BE2C (cell line): Measurements from ENCODE around the gene TRMT2A.
"Not testable (repeated sequence)": the region's sequence is repeated elsewhere in the genome, so short reads cannot be mapped to it uniquely, and the experiment has no call there.

ENCODE experiments used
- DNase-seq: peaks from one replicate; pipeline ENCODE4 v3.0.0-alpha.2; 2020
- H3K27me3 ChIP-seq: fragments of 250-450 bp; sonication (Bioruptor Pico); 2 replicates; pipeline ENCODE4 v1.5.1; 2020; ENCODE audit warnings: mild to moderate bottlenecking
- H3K36me3 ChIP-seq: fragments of 250-450 bp; sonication (Bioruptor Pico); 2 replicates; pipeline ENCODE4 v1.5.1; 2020; ENCODE audit warnings: mild to moderate bottlenecking
- H3K4me1 ChIP-seq: fragments of 250-450 bp; sonication (Bioruptor Pico); 2 replicates; pipeline ENCODE4 v1.5.1; 2020
- H3K4me3 ChIP-seq: 2 replicates; pipeline ENCODE4 v1.5.1; 2011; ENCODE audit warnings: low read depth, low read length
- H3K9me3 ChIP-seq: fragments of 250-450 bp; sonication (Bioruptor Pico); 2 replicates; pipeline ENCODE4 v1.5.1; 2020
- CTCF ChIP-seq: IDR thresholded peaks from 2 replicates; pipeline ENCODE4 v1.5.1; 2012; ENCODE audit warnings: mild to moderate bottlenecking, low read depth, low read length

Gene TRMT2A

DNA sequence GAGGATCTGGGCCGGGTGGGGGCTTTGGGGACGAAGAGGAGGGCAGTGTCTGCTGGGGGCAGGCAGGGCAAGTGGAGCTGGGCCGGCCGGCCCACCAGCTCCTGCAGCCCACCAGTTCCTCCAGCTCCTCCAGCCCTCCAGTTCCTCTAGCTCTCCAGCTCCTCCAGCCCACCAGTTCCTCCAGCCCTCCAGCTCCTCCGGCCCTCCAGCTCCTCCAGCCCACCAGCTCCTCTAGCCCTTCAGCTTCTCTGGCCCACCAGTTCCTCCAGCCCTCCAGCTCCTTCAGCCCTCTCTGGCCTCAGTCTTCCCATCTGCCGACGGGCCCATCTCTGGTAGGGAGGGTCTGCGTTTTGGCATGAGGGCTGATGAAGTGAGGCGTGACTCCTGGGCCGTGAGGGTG lies 43.0 kb upstream of the TRMT2A start:
- H3K36me3 ChIP-seq = no peaks in the 10 kb centered on the region
- no peak for DNase-seq
- H3K4me1 ChIP-seq = peaks cover 15% of the 10 kb centered on the region
- no peaks in the 10 kb centered on the region for H3K27me3 ChIP-seq
- H3K4me3 ChIP-seq = no peak overlapping the region
- H3K9me3 ChIP-seq = no peaks in the 10 kb centered on the region
- no peak for TF ChIP-seq CTCF

DNA sequence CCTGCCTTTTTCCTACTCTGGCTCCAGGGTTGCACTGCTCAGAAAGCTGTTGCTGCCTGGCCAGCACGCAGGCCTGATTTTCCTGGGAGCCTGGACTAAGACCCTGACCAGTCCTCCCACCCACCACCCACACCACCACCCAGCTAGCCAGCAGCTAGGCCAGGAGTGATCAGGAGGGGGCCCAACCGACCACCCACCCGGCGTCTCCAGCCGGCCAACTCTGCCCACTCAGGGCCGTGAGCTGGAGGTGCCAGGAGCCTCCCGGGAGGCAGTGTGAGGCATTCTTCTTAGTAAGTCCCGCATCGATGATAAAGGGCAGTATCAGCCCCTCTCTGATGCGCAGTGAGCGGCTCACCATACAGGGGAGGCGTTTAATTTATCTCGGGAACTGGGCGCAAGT lies 42.5 kb upstream of the TRMT2A start:
- H3K4me1 ChIP-seq = peaks cover 15% of the 10 kb centered on the region
- H3K4me3 ChIP-seq, H3K36me3 ChIP-seq, DNase-seq, H3K9me3 ChIP-seq, H3K27me3 ChIP-seq: not testable (repeated sequence)

DNA sequence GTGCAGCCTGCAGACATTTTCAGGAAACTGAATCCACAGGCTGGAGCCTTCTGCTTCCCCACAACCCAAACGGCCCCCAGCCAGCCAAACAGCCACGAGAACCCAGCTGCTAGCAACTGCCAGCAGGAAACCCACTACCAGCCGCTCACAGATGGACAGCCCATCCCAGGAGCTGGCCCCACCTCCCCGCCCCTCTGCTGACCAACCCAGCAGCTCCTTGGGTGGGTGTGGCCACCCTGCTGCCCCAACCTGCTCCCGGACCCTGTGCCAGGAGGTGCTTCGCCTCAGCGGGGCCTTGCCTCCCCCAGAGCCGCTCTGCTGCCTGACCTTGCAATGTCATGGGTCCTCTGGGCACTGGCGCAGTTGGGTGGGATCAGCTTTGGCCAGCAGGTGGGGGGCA lies 42.0 kb upstream of the TRMT2A start:
- no peak for TF ChIP-seq CTCF
- H3K9me3 ChIP-seq = no peaks in the 10 kb centered on the region
- H3K4me1 ChIP-seq = peaks cover 15% of the 10 kb centered on the region
- H3K36me3 ChIP-seq = no peaks in the 10 kb centered on the region
- DNase-seq = no peak
- H3K27me3 ChIP-seq = no peaks in the 10 kb centered on the region
- no peak overlapping the region for H3K4me3 ChIP-seq

DNA sequence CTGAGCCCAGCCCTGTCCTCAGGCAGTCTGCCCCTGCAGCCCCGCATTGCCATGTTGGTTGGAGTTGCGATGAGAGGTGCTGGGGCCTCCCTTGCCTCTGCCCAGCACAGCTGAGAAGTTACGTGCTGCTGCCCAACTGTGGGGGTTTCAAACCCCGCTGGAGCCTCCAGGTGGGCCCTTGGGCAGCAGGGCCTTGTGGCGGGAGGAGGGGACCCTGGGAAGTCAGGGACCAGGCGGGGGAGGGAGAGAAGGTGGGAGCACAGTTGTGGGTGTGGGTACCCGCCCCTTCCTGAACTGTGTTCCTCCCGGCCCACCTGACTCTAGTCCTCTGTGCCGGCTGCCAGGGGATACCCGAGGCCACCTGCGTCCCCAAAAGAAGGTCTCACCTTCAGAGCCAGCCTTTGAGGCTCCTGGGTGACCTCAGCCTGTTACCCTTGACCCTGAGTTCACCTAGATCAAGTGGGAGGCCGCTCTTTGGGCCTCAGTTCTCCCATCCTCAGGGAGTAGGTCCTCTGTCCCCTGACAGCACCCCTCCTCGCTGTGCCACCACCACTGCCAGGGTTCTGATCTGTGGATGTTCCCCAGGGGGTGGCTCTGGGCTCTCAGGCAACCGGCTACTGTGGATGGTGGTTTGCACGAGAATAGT lies 41.5 kb upstream of the TRMT2A start:
- Histone ChIP-seq H3K4me1 (peaks cover 19% of the 10 kb centered on the region), H3K9me3 (no peaks in the 10 kb centered on the region), H3K36me3 (no peaks in the 10 kb centered on the region), H3K4me3 (no peak overlapping the region), H3K27me3 (no peaks in the 10 kb centered on the region)
- no peak for TF ChIP-seq CTCF
- no peak for DNase-seq

DNA sequence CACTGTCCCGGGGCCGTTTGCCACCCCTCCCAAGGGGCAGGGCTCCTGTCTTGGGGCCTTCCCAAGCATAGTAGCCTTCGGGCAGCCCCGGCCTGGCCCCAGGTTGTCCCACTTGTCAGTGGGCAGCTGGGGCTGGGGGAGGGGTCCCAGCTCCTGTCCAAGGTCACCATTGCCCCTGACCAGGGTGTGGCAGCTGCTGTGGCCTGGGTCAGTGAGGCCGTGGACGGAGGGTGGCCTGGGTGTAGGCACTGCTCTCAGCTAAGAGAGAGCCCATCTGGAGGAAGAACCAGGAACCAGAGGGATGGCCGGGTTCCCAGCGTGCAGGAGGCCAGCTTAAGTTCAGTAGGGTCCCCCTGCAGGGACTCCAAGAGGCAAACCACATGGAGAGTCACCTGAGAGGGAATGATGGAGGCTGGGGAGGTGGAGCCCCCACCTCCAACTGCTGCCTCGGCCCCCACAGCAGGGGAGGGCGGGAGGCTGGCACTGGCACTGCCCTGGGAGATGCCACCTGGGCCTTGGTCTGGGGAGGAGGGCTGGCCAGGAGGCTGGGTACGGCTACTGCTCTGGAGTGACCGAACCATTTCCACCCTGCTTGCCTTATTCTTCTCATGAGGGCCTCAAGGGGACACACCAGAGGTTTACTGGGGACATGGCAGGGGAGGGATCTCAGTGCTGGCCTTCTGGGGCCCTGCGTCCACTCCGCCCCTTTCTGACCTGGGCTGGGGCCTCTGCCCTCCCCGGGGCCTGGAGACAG lies 40.6 kb upstream of the TRMT2A start:
- Histone ChIP-seq H3K9me3 (no peaks in the 10 kb centered on the region), H3K36me3 (no peaks in the 10 kb centered on the region), H3K27me3 (no peaks in the 10 kb centered on the region), H3K4me3 (no peak overlapping the region), H3K4me1 (peaks cover 19% of the 10 kb centered on the region)
- TF ChIP-seq CTCF = no peak
- no peak for DNase-seq

DNA sequence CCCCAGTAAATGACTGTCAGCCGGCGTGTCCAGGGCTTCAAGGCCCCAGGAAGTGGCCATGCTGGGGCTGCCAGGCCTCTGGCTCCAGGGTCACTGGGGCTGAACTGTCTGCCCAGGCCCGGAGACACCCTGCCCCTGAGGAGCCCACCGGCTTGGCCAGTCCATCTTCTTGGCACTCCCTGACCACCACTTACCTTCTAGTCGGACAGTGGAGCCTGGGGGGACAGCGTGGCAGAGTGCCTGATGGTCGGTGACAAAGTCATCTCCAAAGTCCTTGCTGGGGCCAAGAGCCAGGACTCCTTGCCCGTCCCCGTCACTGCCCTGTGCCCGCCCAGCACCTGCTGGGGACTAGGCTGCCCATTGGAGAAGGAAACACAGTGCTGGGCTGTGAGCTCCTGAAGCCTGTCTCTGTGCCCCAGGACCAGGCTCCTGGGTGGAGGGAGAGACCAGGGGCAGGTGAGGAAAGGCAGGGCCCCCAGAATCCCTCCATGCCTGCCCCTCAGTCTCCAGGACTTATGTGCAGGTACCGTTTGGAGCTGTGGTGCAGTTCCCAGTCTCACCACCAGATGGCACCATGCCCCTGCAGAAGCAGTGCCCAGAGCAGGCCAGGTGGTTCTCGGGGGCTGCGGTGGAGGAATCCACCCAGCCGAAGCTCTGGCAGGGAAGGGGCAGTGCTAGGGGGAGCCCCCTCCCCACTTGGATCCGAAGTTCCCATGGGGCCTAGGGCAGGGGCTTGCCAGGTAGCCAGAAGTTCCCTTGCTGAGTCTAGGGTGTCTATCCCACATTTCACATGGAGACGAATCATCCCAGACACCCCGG lies 39.8 kb upstream of the TRMT2A start:
- Histone ChIP-seq H3K4me1 (peaks cover 19% of the 10 kb centered on the region), H3K36me3 (no peaks in the 10 kb centered on the region; the same call in 1 of the 2 replicates), H3K27me3 (no peaks in the 10 kb centered on the region), H3K9me3 (no peaks in the 10 kb centered on the region), H3K4me3 (no peak overlapping the region)
- DNase-seq = peak; percentile 87
- peak; percentile 98 for TF ChIP-seq CTCF
